ENCODE data around the gene TLR4. TPM values are rescaled to one million over a fixed set of nuclear protein-coding genes. Genes with fewer than 3 reads are reported as not detected.

Gene TLR4
- total RNA-seq, 2 experiments from 2014 or later: 4.4 to 10.4 TPM

DNA sequence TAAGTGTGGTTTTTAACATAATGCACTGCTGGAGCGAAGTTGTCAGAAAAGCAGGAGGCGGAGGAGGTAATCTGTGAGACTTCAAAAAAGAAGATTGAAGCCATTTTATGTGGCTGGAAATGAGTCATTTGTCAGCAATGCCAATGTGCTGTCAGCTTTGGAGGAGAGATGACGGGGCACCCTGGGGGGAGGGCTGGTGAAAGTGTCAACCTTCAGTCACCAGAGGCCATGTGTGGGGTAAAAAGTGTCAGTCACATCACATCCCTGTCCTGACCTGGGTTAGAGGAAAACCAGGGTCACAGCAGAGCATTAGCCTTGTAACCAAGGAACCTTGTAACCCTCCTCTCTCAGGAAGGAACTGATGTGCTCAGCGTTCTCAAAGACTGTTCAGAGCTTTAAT, 59.1 kb downstream of the TLR4 start:
- H3K27ac ChIP-seq (ENCODE audit: low read depth, low read length, poor library complexity, severe bottlenecking): no peak overlapping the region
- no TSS peak for BruUV-seq (replicated peaks)

DNA sequence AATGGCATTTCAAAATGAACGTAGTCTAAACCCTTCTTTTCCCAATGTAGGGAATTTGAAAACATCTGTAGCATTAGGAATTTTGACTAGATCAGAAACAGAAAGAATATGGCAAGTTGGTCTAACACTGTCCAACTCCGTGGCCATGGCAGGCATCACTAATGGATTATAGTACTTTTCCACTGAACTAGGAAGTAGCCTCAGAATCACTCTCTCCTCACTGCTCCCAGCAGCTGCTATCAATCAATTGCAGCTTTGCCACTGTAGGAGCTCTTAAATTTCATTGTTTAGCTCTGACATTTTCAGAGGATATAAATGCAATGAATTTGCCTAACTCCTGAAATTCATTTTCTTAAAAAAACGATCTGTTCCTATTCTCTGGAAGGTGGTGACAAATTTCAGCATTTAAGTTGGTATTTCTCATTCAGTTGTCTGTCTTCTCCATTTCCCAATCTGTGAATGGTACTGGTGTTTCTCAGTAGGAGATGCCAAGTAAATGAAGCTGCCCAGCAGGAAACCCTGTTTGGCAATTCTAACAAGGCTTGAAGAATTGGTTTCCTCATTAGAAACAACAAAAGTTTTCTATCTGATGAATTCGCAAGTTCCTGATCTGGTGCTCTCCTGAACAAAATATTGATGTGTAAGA, 64.7 kb downstream of the TLR4 start:
- Histone ChIP-seq H3K27ac (ENCODE audit: low read depth, low read length, poor library complexity, severe bottlenecking) (no peak overlapping the region), H2AFZ (ENCODE audit: low read length) (no peak overlapping the region), H3K9me3 (ENCODE audit: low read length) (no peaks in the 10 kb centered on the region), H3K9me2 (ENCODE audit: insufficient read depth, low read length) (no peaks in the 10 kb centered on the region), H3K4me1 (ENCODE audit: insufficient read depth, low read length, poor library complexity, severe bottlenecking) (no peaks in the 10 kb centered on the region), H3K36me3 (ENCODE audit: insufficient read depth, low read length) (no peaks in the 10 kb centered on the region), H3K4me2 (ENCODE audit: low read length) (no peak overlapping the region), H3K4me3 (ENCODE audit: low read depth, low read length, poor library complexity, severe bottlenecking) (no peak overlapping the region), H4K20me1 (ENCODE audit: insufficient read depth, low read length) (no peaks in the 10 kb centered on the region), H3K79me2 (ENCODE audit: insufficient read depth, low read depth, low read length) (no peaks in the 10 kb centered on the region)
- intact Hi-C loops (cut with micrococcal nuclease; ENCODE audit: unreplicated experiment): no loop called here
- no peak for DNase-seq (ENCODE audit: low spot score)
- POLR2A ChIA-PET: no interaction called here
- CTCF ChIA-PET (ENCODE audit: unreplicated experiment): no interaction called here
- no TSS peak for BruUV-seq (replicated peaks)
- TF ChIP-seq, protein P1, sequence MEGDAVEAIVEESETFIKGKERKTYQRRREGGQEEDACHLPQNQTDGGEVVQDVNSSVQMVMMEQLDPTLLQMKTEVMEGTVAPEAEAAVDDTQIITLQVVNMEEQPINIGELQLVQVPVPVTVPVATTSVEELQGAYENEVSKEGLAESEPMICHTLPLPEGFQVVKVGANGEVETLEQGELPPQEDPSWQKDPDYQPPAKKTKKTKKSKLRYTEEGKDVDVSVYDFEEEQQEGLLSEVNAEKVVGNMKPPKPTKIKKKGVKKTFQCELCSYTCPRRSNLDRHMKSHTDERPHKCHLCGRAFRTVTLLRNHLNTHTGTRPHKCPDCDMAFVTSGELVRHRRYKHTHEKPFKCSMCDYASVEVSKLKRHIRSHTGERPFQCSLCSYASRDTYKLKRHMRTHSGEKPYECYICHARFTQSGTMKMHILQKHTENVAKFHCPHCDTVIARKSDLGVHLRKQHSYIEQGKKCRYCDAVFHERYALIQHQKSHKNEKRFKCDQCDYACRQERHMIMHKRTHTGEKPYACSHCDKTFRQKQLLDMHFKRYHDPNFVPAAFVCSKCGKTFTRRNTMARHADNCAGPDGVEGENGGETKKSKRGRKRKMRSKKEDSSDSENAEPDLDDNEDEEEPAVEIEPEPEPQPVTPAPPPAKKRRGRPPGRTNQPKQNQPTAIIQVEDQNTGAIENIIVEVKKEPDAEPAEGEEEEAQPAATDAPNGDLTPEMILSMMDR (conservative IDR thresholded peaks at IDR 0.05; ENCODE audit: low read length): no peak
- TF ChIP-seq EZH2phosphoT487 (IDR thresholded peaks at IDR 0.05; ENCODE audit: borderline replicate concordance, low read depth, low read length): no peak

More for the DNA sequence above, 59.1 kb downstream of the TLR4 start:
- Histone ChIP-seq H4K20me1 (ENCODE audit: insufficient read depth, low read length) (no peaks in the 10 kb centered on the region), H3K4me1 (ENCODE audit: insufficient read depth, low read length, poor library complexity, severe bottlenecking) (no peaks in the 10 kb centered on the region), H3K4me3 (ENCODE audit: low read depth, low read length, poor library complexity, severe bottlenecking) (no peak overlapping the region), H3K79me2 (ENCODE audit: insufficient read depth, low read depth, low read length) (no peaks in the 10 kb centered on the region), H3K36me3 (ENCODE audit: insufficient read depth, low read length) (no peaks in the 10 kb centered on the region), H3K4me2 (ENCODE audit: low read length) (no peak overlapping the region), H3K9me3 (ENCODE audit: low read length) (no peaks in the 10 kb centered on the region), H3K9me2 (ENCODE audit: insufficient read depth, low read length) (no peaks in the 10 kb centered on the region), H2AFZ (ENCODE audit: low read length) (no peak overlapping the region)
- ChIA-PET POLR2A (no interaction called here), CTCF (ENCODE audit: unreplicated experiment) (no interaction called here)
- intact Hi-C loops (cut with micrococcal nuclease; ENCODE audit: unreplicated experiment): loop anchor here (5.0 kb wide), 1 partner anchor 49 kb away; no protein-coding TSS in a partner anchor
- TF ChIP-seq, protein P1 (conservative IDR thresholded peaks at IDR 0.05; ENCODE audit: low read length): no peak
- no peak for TF ChIP-seq EZH2phosphoT487 (IDR thresholded peaks at IDR 0.05; ENCODE audit: borderline replicate concordance, low read depth, low read length)
- no peak for DNase-seq (ENCODE audit: low spot score)

DNA sequence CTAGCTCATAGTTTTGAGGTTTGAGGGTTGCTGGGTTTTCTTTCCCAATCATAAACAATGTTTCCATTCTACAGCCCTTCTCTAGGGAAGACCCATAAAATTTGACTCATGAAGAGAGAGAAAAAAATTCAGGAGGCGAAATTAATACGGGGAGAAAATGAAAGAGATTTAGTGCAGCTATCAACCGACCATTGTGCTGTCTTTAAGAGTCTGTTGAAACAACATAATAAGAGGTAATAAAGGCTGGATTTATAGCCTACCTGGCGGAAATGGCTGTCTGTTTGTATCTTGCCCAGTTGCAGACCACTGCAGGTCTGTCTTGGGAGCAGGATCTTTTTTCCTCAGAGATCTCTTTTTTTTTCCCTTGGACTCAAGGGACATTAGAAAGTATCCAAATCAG, 66.9 kb downstream of the TLR4 start:
- ChIA-PET POLR2A (interaction anchor here (0.6 to 1.0 kb wide), 2 partner anchors 11 to 140 kb away, joined by 3 read pairs; no protein-coding TSS in a partner anchor), CTCF (ENCODE audit: unreplicated experiment) (no interaction called here)
- Histone ChIP-seq H3K4me1 (ENCODE audit: insufficient read depth, low read length, poor library complexity, severe bottlenecking) (no peaks in the 10 kb centered on the region), H3K36me3 (ENCODE audit: insufficient read depth, low read length) (no peaks in the 10 kb centered on the region), H4K20me1 (ENCODE audit: insufficient read depth, low read length) (no peaks in the 10 kb centered on the region), H3K9me2 (ENCODE audit: insufficient read depth, low read length) (no peaks in the 10 kb centered on the region), H3K4me3 (ENCODE audit: low read depth, low read length, poor library complexity, severe bottlenecking) (no peak overlapping the region), H3K9me3 (ENCODE audit: low read length) (no peaks in the 10 kb centered on the region), H3K79me2 (ENCODE audit: insufficient read depth, low read depth, low read length) (no peaks in the 10 kb centered on the region), H3K4me2 (ENCODE audit: low read length) (no peak overlapping the region), H3K27ac (ENCODE audit: low read depth, low read length, poor library complexity, severe bottlenecking) (no peak overlapping the region), H2AFZ (ENCODE audit: low read length) (no peak overlapping the region)
- TF ChIP-seq EZH2phosphoT487 (IDR thresholded peaks at IDR 0.05; ENCODE audit: borderline replicate concordance, low read depth, low read length): no peak
- TF ChIP-seq, protein P1 (conservative IDR thresholded peaks at IDR 0.05; ENCODE audit: low read length): no peak
- BruUV-seq (replicated peaks): no TSS peak
- intact Hi-C loops (cut with micrococcal nuclease; ENCODE audit: unreplicated experiment): no loop called here
- no peak for DNase-seq (ENCODE audit: low spot score)
